Activated T-cell treated with anti-CD3 and anti-CD28 coated beads for 24 hours (primary cell): ENCODE data around the gene TMEM225B.
"Not testable (repeated sequence)": the region's sequence is repeated elsewhere in the genome, so short reads cannot be mapped to it uniquely, and the experiment has no call there.

ENCODE experiments used
- DNase-seq: peaks from one replicate; pipeline ENCODE4 v3.0.0-alpha.2; 2020; ENCODE audit warnings: low read depth

The TMEM225B gene

DNA sequence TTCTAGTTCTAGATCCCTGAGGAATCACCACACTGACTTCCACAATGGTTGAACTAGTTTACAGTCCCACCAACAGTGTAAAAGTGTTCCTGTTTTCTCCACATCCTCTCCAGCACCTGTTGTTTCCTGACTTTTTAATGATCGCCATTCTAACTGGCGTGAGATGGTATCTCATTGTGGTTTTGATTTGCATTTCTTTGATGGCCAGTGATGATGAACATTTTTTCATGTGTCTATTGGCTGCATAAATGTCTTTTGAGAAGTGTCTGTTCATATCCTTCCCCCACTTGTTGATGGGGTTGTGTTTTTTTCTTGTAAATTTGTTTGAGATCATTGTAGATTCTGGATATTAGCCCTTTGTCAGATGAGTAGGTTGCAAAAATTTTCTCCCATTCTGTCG is 56.6 kb downstream of the TMEM225B start:
- DNase-seq = not testable (repeated sequence)

DNA sequence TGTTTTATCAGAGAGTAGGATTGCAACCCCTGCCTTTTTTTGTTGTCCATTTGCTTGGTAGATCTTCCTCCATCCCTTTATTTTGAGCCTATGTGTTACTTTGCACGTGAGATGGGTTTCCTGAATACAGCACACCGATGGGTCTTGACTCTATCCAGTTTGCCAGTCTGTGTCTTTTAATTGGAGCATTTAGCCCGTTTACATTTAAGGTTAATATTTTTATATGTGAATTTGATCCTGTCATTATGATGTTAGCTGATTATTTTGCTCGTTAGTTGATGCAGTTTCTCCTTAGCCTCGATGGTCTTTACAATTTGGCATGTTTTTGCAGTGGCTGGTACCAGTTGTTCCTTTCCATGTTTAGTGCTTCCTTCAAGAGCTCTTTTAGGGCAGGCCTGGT is 59.8 kb downstream of the TMEM225B start:
- DNase-seq = not testable (repeated sequence)
